Measurements from ENCODE around the gene CEBPA. TPM values are rescaled to one million over a fixed set of nuclear protein-coding genes. Genes with fewer than 3 reads are reported as not detected.

The CEBPA gene
- total RNA-seq, 1 donor from 2014 or later: 0.51 TPM

DNA sequence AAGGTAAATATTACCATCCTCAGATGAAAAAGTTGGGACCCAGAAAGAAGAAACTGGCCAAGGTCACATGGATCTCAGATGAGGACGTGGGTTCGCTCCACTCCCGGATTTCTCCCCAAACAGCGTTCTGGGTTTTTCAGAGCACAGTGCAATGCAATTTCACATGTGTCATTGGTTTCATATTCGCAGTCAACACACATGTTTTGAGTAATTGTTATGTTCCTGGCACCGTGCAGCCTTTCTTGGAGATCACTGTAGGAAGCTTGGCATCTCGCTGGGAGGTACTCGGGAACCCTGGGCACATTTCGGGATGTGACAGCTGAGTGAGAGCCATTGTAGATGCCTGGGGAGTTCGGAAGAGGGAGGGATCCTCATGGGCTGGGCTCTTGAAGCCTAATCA, 45.0 kb upstream of the CEBPA start:
- no peak overlapping the region for H3K4me3 Mint-ChIP-seq
- H3K9me3 Mint-ChIP-seq: no peaks in the 10 kb centered on the region
- H3K4me1 Mint-ChIP-seq: no peaks in the 10 kb centered on the region
- H3K36me3 Mint-ChIP-seq (ENCODE audit: low read depth): no peaks in the 10 kb centered on the region
- no peak for DNase-seq
- CTCF ChIA-PET: no interaction called here
- no peak overlapping the region for H3K27ac Mint-ChIP-seq
- intact Hi-C loops (cut with micrococcal nuclease): no loop called here
- POLR2A ChIA-PET: no interaction called here
- peaks cover 48% of the 10 kb centered on the region for H3K27me3 Mint-ChIP-seq
- ATAC-seq (ENCODE audit: low read depth): no peak
- TF ChIP-seq, protein P1, sequence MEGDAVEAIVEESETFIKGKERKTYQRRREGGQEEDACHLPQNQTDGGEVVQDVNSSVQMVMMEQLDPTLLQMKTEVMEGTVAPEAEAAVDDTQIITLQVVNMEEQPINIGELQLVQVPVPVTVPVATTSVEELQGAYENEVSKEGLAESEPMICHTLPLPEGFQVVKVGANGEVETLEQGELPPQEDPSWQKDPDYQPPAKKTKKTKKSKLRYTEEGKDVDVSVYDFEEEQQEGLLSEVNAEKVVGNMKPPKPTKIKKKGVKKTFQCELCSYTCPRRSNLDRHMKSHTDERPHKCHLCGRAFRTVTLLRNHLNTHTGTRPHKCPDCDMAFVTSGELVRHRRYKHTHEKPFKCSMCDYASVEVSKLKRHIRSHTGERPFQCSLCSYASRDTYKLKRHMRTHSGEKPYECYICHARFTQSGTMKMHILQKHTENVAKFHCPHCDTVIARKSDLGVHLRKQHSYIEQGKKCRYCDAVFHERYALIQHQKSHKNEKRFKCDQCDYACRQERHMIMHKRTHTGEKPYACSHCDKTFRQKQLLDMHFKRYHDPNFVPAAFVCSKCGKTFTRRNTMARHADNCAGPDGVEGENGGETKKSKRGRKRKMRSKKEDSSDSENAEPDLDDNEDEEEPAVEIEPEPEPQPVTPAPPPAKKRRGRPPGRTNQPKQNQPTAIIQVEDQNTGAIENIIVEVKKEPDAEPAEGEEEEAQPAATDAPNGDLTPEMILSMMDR (IDR thresholded peaks at IDR 0.05): no peak

DNA sequence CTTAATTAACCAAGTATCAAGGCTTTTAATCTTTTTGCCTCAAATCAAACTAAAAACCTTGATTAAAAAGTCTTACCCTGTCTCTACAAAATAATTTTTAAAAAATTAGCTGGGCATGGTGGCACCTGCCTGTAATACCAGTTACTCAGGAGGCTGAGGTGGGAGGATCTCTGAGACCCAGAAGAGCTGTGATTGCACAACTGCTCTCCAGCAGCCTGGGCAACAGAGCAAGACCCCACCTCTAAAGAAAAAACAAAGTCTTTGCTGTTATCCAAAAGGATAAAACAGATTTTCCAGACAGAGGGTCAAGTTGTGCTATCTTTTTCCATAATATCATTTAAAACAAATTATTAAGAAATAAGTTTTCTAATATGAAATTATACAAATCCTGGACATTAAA, 44.3 kb upstream of the CEBPA start:
- ChIA-PET CTCF (no interaction called here), POLR2A (no interaction called here)
- Mint-ChIP-seq H3K9me3 (no peaks in the 10 kb centered on the region), H3K4me3 (no peak overlapping the region), H3K36me3 (ENCODE audit: low read depth) (no peaks in the 10 kb centered on the region), H3K27ac (no peak overlapping the region), H3K4me1 (no peaks in the 10 kb centered on the region), H3K27me3 (peaks cover 51% of the 10 kb centered on the region)
- ATAC-seq (ENCODE audit: low read depth) (no peak), DNase-seq (no peak)
- intact Hi-C loops (cut with micrococcal nuclease): no loop called here
- TF ChIP-seq, protein P1 (IDR thresholded peaks at IDR 0.05): no peak

DNA sequence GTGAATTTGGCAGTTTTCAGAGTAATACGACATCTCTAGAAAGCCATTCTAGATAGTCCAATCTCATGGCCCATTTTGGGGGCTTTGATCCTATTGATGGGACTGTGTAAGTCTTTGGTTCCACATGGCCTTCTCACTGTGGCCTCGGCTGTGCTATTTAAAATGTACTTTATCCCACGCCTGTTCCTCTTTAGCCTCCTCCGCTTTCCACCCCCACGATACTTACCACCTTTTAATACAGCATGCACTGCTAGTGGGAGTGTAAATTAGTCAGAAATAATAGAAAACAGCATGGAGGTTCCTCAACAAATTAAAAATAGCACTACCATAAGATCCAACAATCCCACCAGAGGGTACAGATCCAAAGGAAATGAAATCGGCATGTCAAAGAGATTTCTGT, 42.8 kb upstream of the CEBPA start:
- no peaks in the 10 kb centered on the region for H3K9me3 Mint-ChIP-seq
- ChIA-PET POLR2A (no interaction called here), CTCF (no interaction called here)
- H3K27me3 Mint-ChIP-seq: peaks cover 55% of the 10 kb centered on the region
- TF ChIP-seq, protein P1 (IDR thresholded peaks at IDR 0.05): no peak
- intact Hi-C loops (cut with micrococcal nuclease): no loop called here
- no peaks in the 10 kb centered on the region for H3K36me3 Mint-ChIP-seq (ENCODE audit: low read depth)
- DNase-seq (no peak), ATAC-seq (ENCODE audit: low read depth) (no peak)
- H3K4me3 Mint-ChIP-seq: no peak overlapping the region
- H3K27ac Mint-ChIP-seq: no peak overlapping the region
- no peaks in the 10 kb centered on the region for H3K4me1 Mint-ChIP-seq

DNA sequence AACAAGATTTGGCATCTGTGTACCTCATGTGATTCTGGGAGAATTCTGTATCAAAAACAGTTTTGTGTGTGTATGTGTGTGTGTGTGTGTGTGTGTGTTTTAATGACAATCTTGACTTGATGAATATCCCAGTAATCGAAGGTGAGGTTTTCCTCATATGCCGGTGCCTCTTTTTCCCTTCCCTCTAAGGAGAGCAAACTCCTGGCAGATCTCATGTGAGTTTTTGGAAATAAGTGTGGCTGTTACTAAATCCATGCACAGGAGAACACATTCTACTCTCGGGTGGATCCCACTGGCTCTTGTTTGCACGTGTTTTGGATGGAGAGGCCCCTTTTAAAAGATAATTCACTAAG, 42.2 kb upstream of the CEBPA start:
- intact Hi-C loops (cut with micrococcal nuclease): no loop called here
- no peak overlapping the region for H3K4me3 Mint-ChIP-seq
- DNase-seq (no peak), ATAC-seq (ENCODE audit: low read depth) (no peak)
- H3K27me3 Mint-ChIP-seq: peaks cover 49% of the 10 kb centered on the region
- CTCF ChIA-PET: no interaction called here
- TF ChIP-seq, protein P1 (IDR thresholded peaks at IDR 0.05): no peak
- POLR2A ChIA-PET: no interaction called here
- H3K27ac Mint-ChIP-seq: no peak overlapping the region
- no peaks in the 10 kb centered on the region for H3K36me3 Mint-ChIP-seq (ENCODE audit: low read depth)
- H3K9me3 Mint-ChIP-seq: no peaks in the 10 kb centered on the region
- no peaks in the 10 kb centered on the region for H3K4me1 Mint-ChIP-seq

DNA sequence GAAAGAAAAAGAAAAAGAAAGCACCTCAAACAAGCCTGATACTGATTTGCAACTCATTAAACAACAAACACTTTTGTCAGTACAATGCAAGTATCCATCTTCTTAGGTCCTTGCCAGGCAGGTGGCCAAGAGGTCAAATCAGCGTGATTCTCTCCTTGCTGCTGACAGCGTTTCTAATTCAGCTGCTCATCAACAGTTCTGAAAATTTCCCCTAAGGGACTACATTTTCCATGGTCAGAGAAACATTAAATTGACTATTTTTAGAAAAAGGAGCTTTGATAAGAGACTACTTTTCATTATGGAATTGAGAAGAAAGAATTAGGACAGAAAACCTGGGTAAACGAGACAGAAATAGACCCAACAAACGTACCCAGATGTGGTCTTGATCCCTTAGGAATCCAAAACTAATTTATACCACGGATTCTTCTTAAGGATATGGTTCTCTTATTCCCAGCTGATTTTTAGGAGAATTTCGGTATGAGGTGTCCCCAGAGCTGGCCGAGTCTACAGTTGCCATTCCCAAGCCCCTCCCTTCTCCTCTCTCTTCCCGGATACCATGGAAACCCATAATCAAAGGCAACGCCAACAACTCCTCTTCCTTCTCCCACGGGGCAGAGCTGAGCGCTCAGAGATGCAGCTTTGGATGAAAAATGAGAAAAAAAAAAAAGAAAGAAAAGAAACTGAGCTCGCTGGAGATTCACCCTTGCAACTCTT, 41.7 kb upstream of the CEBPA start:
- CTCF ChIA-PET: no interaction called here
- TF ChIP-seq, protein P1 (IDR thresholded peaks at IDR 0.05): no peak
- ATAC-seq (ENCODE audit: low read depth) (no peak), DNase-seq (no peak)
- Mint-ChIP-seq H3K27ac (no peak overlapping the region), H3K4me1 (no peaks in the 10 kb centered on the region), H3K9me3 (no peaks in the 10 kb centered on the region), H3K27me3 (peaks cover 51% of the 10 kb centered on the region), H3K36me3 (ENCODE audit: low read depth) (no peaks in the 10 kb centered on the region), H3K4me3 (no peak overlapping the region)
- intact Hi-C loops (cut with micrococcal nuclease): no loop called here
- POLR2A ChIA-PET: no interaction called here

Measured in activated B cell treated with CpG ODN at 0.5 μM for 24 hours (primary cell).